GM18858 (cell line): Measurements from ENCODE around the gene MYH15.

ENCODE experiments used
- ATAC-seq: cut with Tn5 transposase; IDR thresholded peaks from one replicate; pipeline ENCODE4 v1.9.1; 2021; ENCODE audit not compliant: unreplicated experiment

Gene MYH15

DNA sequence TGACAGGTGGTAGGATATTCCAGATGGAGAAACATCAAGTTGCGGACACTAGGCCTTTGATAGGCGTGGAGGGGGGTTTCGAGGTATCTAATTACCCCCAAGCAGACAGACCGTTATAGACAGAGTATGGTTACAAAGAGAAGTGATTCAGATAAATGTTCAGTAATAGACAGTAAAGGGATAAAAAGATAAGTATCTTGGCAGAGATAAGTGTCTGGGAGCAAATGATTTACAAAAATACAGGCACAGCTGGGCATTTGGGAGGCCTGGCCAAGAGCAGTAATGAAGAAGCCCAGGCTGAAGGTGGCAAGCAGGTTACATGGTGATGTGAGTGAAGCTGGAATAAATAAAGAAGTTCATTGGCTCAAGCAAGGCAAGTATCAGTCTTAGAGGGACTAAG, 659 bp upstream of the MYH15 start:
- ATAC-seq: no peak

GRCh38 chr3:108509871-108510270, 525 bp downstream of the MYH15 start:
- no peak for ATAC-seq

DNA sequence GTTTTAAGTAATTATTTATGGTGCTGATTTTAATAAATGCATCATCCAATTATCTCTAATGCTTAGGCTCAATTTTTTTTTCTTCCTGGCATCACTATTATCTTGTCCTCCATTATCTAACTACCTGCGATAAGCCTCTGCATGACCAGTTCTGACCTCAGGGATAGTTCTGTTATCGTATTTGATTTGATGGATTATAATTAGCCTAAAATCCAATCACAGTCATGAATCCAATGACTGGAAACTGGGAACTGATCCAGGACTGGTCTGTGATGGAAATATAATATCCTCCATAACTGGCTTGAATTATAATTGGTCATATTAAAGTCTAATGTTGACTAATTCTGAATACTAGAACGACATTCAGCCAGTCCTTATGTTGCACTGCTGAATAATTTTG, 1.1 kb downstream of the MYH15 start:
- ATAC-seq: no peak

DNA sequence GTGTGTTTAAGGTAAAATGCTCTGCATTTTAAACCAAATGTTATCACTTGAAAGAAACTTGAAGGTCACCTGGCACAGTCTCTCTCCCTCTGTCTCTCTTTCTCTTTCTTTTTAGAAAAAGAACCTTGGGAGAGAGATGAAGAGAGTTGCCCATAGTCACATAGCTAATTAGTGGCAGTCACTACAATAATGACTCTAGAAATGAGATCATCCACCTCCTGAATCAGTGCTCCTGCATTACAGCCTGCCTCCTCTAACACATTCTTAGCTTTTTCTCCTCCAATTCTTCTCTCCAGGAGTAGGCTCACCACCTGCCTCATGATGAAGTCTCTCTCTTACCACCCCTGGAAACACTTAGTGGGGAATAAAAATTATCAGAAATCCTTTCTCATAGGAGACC, 2.5 kb downstream of the MYH15 start:
- ATAC-seq: no peak

DNA sequence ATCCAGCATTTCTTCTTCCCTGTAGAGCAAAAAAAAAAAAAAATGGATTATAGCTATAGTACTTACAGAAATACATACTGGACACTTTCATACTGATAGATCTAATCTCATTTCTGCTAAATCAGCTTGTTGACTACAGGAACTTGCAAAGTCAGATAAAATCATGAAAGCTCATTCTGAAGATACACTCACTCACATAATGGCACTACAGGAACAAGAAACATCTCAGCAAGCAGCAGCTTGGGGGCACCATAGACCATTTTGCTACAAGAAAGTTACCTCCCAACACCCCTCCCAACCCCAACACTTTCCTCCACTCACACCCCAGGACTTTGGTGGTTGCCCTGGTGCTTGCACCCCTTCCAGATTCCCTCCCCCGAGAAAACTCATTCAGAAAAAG, 4.6 kb downstream of the MYH15 start:
- no peak for ATAC-seq

DNA sequence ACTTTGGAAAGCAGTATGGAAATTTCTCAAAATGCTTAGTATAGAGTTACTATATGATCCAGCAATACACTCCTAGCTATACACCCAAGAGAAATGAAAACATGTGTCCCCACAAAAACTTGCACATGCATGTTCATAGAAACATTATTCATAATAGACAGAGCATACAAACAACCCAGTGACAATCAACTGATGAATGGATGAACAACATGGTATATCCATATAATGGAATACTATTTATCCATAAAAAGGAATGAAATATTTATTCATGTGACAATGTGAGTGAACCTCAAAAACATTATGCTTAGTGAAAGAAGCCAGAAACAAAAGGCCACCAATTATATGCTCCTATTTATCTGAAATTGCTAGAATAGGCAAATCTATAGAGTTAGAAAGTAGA, 6.7 kb downstream of the MYH15 start:
- ATAC-seq: no peak

GRCh38 chr3:108501535-108501934, 8.9 kb downstream of the MYH15 start:
- ATAC-seq: no peak

- no peak for ATAC-seq
Observed at GRCh38 chr3:108500728-108501127, 9.7 kb downstream of the MYH15 start.

DNA sequence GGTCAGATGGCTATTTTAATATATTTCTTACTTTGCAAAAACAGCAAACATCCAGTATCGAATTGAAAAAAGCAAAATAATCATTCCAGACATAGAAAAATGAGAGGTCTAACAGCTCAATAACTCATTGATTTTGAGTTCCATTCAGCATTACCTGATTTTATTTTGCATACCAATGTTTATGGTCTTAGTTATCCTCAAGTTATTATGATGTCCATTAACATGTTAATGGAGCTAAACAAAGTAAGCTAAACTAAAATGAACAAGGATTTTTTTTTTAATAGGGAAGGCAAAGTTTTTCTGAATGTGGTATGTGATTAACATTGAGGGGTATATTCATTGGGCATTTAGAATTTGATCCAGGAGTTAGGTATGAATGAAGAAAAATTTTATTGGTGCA, 13.1 kb downstream of the MYH15 start:
- ATAC-seq: no peak

GRCh38 chr3:108495717-108496116, 14.7 kb downstream of the MYH15 start:
- ATAC-seq: no peak

GRCh38 chr3:108494906-108495531, 15.4 kb downstream of the MYH15 start:
- ATAC-seq: no peak

DNA sequence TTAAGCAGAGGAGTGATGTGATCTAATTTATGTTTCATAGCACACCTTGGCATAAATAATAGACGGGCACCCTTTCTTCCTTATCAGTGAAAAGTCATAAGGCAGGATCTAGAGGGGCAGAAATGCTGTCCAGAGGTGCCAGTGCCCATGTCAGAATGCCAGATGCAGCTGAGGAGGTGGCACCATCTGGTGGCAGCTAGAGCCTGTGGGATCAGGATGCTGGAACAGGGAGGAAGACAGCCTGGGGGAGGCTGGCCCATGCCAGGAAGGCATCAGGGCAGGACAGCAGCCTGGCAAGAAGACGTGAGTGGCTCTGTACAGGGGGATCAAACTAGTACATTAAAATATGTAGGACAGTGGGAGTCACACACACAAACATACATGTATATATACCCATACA, 16.5 kb downstream of the MYH15 start:
- no peak for ATAC-seq

GRCh38 chr3:108491456-108491855, 18.9 kb downstream of the MYH15 start:
- no peak for ATAC-seq

- peak; percentile 57 for ATAC-seq
Observed at GRCh38 chr3:108489776-108490175, 20.6 kb downstream of the MYH15 start.

- no peak for ATAC-seq
Observed at GRCh38 chr3:108488631-108489030, 21.8 kb downstream of the MYH15 start.

- no peak for ATAC-seq
Observed at GRCh38 chr3:108487439-108487838, 23.0 kb downstream of the MYH15 start.

DNA sequence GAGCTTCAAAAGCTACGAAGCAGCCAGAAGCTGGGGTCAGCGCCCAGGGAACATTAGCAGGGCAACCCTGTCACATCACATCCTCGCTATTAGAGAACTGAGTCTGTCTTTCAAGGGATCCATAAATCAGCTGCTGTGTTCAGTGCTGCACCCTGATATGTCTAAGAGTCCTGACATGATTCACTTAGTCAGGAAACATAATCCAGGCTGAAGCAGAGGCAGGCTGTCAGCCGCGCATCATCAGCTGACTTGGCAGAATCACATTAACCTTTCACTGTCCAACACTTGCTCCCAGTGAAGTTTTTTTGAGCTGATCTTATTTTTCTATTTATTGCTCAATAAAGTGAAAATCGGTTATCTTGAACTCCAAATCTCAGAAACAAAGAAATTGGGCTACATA, 23.5 kb downstream of the MYH15 start:
- ATAC-seq: no peak

GRCh38 chr3:108486338-108486737, 24.1 kb downstream of the MYH15 start:
- no peak for ATAC-seq

DNA sequence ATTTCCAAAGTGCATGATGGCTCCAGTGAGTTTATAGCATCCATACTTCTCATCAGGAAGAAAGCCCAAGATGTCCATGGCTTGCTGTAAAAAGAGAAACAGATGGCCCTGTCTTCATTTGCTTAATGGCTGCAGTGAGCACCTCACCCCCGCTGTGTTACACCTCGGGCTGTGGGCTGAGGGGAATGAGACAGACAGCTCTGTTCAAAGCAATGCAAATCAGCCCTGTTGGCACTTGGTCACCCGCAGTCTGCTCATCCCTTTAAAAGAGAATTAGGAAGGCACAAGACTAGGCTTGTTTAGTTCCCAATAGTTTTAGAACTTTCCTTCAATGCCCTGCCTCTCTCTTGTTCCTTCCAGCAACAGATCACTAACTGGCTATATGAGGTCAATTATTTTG, 25.2 kb downstream of the MYH15 start:
- ATAC-seq: no peak

- no peak for ATAC-seq
Observed at GRCh38 chr3:108479224-108479623, 31.2 kb downstream of the MYH15 start.

- no peak for ATAC-seq
Observed at GRCh38 chr3:108477511-108478147, 32.8 kb downstream of the MYH15 start.

DNA sequence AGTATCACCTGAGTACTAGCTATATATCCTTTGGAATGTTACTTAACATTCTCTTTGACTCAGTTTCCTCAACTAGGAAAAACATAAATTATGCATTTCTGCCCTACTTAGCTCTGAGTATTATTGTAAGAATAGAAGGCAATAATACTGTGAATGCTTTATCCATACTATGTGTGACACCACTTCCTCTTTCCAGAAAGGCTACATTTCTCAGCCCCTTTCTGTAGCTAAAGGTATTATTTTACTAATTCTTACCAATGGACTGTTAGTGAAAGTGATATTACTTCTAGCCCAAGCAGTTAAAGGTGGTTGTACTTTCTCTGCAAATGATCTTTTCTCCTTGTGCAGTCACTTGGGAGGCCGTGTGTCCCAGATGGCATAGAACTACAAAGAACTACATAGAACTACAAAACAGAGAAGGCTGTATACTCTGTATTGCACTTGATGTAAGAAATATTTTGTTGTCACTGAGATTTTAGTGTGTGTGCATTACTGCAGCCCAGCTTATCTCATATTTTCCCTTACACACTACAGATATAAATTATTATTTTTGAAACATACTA, 35.1 kb downstream of the MYH15 start:
- peak; percentile 46 for ATAC-seq

DNA sequence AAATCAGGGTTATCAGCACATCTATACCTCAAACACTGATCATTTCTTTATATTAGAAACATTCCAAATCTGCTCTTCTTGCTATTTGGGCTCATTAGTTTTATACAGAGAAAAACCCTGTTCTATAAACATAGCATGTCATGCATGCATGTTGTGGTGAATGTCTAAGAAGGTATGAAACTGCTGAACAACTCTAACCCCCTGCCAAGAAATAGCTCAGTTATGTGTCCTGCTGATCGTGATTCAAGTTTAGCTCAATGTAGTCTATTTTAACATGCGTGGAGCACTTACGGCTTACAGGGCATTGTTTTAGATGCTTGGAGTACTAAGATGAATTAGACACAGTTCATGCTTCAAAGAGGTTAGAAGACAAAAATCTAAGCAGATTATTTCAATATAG, 35.8 kb downstream of the MYH15 start:
- no peak for ATAC-seq
